HepG2 (cell line): ENCODE results near the gene ANKRD2. TPM values are rescaled to one million over a fixed set of nuclear protein-coding genes. Genes with fewer than 3 reads are reported as not detected.

Experiments
- AHR ChIP-seq: IDR thresholded peaks from 2 replicates; pipeline ENCODE4 v1.6.1; 2018; ENCODE audit warnings: missing genetic modification reagents, missing compliant biosample characterization
- BCL6 ChIP-seq: IDR thresholded peaks from 2 replicates; pipeline ENCODE4 v1.6.1; 2016; ENCODE audit warnings: missing genetic modification reagents, missing compliant biosample characterization
- EZH2 ChIP-seq: conservative IDR thresholded peaks from 2 replicates; pipeline ENCODE4 v1.6.1; 2012; ENCODE audit warnings: mild to moderate bottlenecking, low read depth, low read length, moderate library complexity
- IKZF4 ChIP-seq: sonication (generic); formaldehyde crosslinking; IDR thresholded peaks from 2 replicates; pipeline ENCODE4 v1.5.1; 2020; ENCODE audit warnings: borderline replicate concordance, mild to moderate bottlenecking, low read depth, missing genetic modification reagents; ENCODE audit errors: not compliant biosample characterization
- MBD4 ChIP-seq: IDR thresholded peaks from 2 replicates; pipeline ENCODE4 v1.6.1; 2012; ENCODE audit warnings: low read length, inconsistent platforms, borderline replicate concordance
- NFKBIZ ChIP-seq: IDR thresholded peaks from 2 replicates; pipeline ENCODE4 v1.6.1; 2018; ENCODE audit warnings: missing genetic modification reagents, missing compliant biosample characterization
- NR1H2 ChIP-seq: sonication (generic); formaldehyde crosslinking; IDR thresholded peaks from 2 replicates; pipeline ENCODE4 v1.8.1; 2022; ENCODE audit warnings: low read depth, missing genetic modification reagents, borderline replicate concordance
- PAX8 ChIP-seq: sonication (generic); formaldehyde crosslinking; IDR thresholded peaks from 2 replicates; pipeline ENCODE4 v1.8.0; 2022; ENCODE audit warnings: mild to moderate bottlenecking, missing genetic modification reagents, borderline replicate concordance
- ZNF20 ChIP-seq: sonication (generic); formaldehyde crosslinking; IDR thresholded peaks from 2 replicates; pipeline ENCODE4 v1.4.0; 2020; ENCODE audit warnings: mild to moderate bottlenecking, moderate library complexity, missing genetic modification reagents
- ZNF556 ChIP-seq: sonication (generic); formaldehyde crosslinking; IDR thresholded peaks from 2 replicates; pipeline ENCODE4 v1.4.0; 2020; ENCODE audit warnings: mild to moderate bottlenecking, missing genetic modification reagents, borderline replicate concordance
- polyA plus RNA-seq, 8 experiments: library from polyadenylated mRNA; depleted of rRNA in 3 of 8; stranded (reverse) in 7 of 8; unstranded in 1 of 8; fragments of >200 nt; fragmentation: Illumina TruSeq in 4 of 8; extraction: Trizol in 4 of 8; gene quantifications; 2 replicates each; pipeline versions ENCODE4 v1.2.1 to v1.2.3, GENCODE V29; 2011 to 2016; ENCODE audit warnings: low read depth in 4 of 8, missing spikeins in 1 of 8, mixed read lengths in 1 of 8; ENCODE audit not compliant: insufficient read depth in 1 of 8
- total RNA-seq, 5 experiments: library from RNA; depleted of rRNA; stranded (reverse); fragments of >200 nt; fragmentation: Illumina TruSeq; extraction: Trizol; gene quantifications; 2 replicates each; pipeline ENCODE4 v1.2.3, GENCODE V29; 2016; ENCODE audit warnings: low read depth in 1 of 5
- TF ChIP-seq, protein P1 (sequence below), 2 experiments: sonication (generic) in 1 of 2; formaldehyde crosslinking in 1 of 2; IDR thresholded peaks; 2 replicates each; pipeline versions ENCODE4 v1.6.1 to v1.9.0; 2014 to 2022; ENCODE audit warnings: antibody characterized with exemption in 1 of 2, borderline replicate concordance in 1 of 2, inconsistent platforms in 1 of 2, low read depth in 1 of 2, missing genetic modification reagents in 1 of 2
- TF ChIP-seq, protein P2 (sequence below): sonication (generic); formaldehyde crosslinking; IDR thresholded peaks from 2 replicates; pipeline ENCODE4 v1.5.1; 2020; ENCODE audit warnings: missing genetic modification reagents, mild to moderate bottlenecking, borderline replicate concordance
- TF ChIP-seq, protein P3 (sequence below): sonication (generic); formaldehyde crosslinking; IDR thresholded peaks from 2 replicates; pipeline ENCODE4 v1.8.0; 2022; ENCODE audit warnings: missing genetic modification reagents, mild to moderate bottlenecking, borderline replicate concordance
- TF ChIP-seq, protein P4 (sequence below): sonication (generic); formaldehyde crosslinking; IDR thresholded peaks from 2 replicates; pipeline ENCODE4 v1.4.0; 2020; ENCODE audit warnings: missing genetic modification reagents
- TF ChIP-seq, protein P5 (sequence below), 2 experiments: sonication (generic) in 1 of 2; formaldehyde crosslinking in 1 of 2; IDR thresholded peaks; 2 replicates each; pipeline versions ENCODE4 v1.4.0 to v1.6.1; 2018 to 2020; ENCODE audit warnings: missing genetic modification reagents in 2 of 2, borderline replicate concordance in 1 of 2, low read depth in 1 of 2, mild to moderate bottlenecking in 1 of 2, missing biosample characterization in 1 of 2
- TF ChIP-seq, protein P6 (sequence below): IDR thresholded peaks from 2 replicates; pipeline ENCODE4 v1.6.1; 2016

The ANKRD2 gene
- total and polyA plus RNA-seq, 2 of the 13 experiments (the other 11 are each of a cell fraction or from before 2014, with no cell fraction given), result not detected

DNA sequence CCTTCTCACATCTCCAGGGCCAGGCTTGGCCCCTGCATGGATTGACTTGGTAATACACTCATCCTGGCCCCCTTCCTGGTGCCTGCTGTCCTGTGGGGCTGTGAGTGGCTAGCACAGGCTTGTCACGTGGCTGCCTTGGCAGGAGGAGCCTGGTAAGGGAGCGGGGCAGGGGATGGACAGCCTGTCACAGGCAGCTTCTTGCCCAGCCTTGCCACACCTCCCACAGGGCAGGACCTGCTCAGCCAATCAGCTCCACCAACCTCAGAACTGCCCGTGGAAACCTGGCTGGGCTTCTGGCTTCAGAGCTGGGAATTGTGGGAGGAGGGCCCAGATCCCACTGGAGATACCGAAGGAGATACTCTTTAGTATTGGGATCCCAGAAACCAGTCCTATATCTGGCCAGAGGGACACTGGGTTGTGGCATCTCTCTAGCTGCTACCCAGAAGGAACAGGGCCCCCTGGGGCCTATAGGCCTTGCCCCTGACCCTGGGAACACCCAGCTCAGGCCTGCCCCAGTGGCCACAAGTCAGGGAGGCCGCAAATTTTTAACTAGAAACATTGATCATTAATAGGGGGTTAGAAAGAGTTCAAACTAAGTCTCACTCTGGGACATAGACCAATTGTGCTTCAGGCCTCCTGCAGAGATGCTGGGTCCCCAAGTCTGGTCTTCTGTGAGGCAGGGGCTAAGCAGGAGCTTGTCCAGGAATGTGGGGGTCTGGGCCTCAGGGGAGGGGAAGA, 11.7 kb downstream of the ANKRD2 start, which contains the start of gene HOGA1 (continued):
- TF ChIP-seq, protein P1, sequence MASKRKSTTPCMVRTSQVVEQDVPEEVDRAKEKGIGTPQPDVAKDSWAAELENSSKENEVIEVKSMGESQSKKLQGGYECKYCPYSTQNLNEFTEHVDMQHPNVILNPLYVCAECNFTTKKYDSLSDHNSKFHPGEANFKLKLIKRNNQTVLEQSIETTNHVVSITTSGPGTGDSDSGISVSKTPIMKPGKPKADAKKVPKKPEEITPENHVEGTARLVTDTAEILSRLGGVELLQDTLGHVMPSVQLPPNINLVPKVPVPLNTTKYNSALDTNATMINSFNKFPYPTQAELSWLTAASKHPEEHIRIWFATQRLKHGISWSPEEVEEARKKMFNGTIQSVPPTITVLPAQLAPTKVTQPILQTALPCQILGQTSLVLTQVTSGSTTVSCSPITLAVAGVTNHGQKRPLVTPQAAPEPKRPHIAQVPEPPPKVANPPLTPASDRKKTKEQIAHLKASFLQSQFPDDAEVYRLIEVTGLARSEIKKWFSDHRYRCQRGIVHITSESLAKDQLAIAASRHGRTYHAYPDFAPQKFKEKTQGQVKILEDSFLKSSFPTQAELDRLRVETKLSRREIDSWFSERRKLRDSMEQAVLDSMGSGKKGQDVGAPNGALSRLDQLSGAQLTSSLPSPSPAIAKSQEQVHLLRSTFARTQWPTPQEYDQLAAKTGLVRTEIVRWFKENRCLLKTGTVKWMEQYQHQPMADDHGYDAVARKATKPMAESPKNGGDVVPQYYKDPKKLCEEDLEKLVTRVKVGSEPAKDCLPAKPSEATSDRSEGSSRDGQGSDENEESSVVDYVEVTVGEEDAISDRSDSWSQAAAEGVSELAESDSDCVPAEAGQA (IDR thresholded peaks at IDR 0.05; ENCODE audit: low read depth), result no peak
- TF ChIP-seq, protein P1 (CRISPR knock-in tag; IDR thresholded peaks at IDR 0.05; ENCODE audit: borderline replicate concordance), result no peak
- TF ChIP-seq, protein P2, sequence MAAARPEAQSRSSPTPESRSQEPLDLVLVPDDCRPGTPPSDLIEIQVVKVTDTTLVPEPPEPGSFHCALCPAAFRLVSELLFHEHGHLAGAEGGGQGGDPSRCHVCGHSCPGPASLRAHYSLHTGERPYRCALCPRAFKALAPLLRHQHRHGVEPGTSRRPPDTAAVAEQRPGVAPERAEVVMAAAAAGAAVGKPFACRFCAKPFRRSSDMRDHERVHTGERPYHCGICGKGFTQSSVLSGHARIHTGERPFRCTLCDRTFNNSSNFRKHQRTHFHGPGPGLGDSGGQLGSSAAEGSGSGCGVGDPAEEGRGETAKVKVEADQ (CRISPR knock-in tag), result no peak
- TF ChIP-seq NR1H2 (CRISPR knock-in tag), result no peak
- TF ChIP-seq NFKBIZ (CRISPR knock-in tag), result no peak
- TF ChIP-seq IKZF4, result no peak
- TF ChIP-seq PAX8 (CRISPR knock-in tag), result no peak
- no peak for TF ChIP-seq AHR (CRISPR knock-in tag)
- TF ChIP-seq ZNF20 (CRISPR knock-in tag), result no peak
- TF ChIP-seq, protein P3, sequence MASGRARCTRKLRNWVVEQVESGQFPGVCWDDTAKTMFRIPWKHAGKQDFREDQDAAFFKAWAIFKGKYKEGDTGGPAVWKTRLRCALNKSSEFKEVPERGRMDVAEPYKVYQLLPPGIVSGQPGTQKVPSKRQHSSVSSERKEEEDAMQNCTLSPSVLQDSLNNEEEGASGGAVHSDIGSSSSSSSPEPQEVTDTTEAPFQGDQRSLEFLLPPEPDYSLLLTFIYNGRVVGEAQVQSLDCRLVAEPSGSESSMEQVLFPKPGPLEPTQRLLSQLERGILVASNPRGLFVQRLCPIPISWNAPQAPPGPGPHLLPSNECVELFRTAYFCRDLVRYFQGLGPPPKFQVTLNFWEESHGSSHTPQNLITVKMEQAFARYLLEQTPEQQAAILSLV (CRISPR knock-in tag), result no peak
- TF ChIP-seq MBD4, result no peak
- TF ChIP-seq ZNF556, result no peak
- no peak for TF ChIP-seq EZH2
- TF ChIP-seq, protein P4, sequence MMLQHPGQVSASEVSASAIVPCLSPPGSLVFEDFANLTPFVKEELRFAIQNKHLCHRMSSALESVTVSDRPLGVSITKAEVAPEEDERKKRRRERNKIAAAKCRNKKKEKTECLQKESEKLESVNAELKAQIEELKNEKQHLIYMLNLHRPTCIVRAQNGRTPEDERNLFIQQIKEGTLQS, result no peak
- no peak for TF ChIP-seq BCL6 (CRISPR knock-in tag)
- TF ChIP-seq, protein P5, sequence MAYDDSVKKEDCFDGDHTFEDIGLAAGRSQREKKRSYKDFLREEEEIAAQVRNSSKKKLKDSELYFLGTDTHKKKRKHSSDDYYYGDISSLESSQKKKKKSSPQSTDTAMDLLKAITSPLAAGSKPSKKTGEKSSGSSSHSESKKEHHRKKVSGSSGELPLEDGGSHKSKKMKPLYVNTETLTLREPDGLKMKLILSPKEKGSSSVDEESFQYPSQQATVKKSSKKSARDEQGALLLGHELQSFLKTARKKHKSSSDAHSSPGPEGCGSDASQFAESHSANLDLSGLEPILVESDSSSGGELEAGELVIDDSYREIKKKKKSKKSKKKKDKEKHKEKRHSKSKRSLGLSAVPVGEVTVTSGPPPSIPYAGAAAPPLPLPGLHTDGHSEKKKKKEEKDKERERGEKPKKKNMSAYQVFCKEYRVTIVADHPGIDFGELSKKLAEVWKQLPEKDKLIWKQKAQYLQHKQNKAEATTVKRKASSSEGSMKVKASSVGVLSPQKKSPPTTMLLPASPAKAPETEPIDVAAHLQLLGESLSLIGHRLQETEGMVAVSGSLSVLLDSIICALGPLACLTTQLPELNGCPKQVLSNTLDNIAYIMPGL (CRISPR knock-in tag; IDR thresholded peaks at IDR 0.05; ENCODE audit: borderline replicate concordance in 1 of 2, low read depth in 1 of 2), result 0 out of 4 replicates have a peak, but pooled peaks of 1 of the 2 experiments have one; percentile 15
- TF ChIP-seq, protein P6, sequence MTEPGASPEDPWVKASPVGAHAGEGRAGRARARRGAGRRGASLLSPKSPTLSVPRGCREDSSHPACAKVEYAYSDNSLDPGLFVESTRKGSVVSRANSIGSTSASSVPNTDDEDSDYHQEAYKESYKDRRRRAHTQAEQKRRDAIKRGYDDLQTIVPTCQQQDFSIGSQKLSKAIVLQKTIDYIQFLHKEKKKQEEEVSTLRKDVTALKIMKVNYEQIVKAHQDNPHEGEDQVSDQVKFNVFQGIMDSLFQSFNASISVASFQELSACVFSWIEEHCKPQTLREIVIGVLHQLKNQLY (CRISPR knock-in tag), result peak; percentile 66; the same call in 1 of the 2 replicates
